NT2/D1 (cell line): ENCODE results near the gene CCDC134.
"Not testable (repeated sequence)": the region's sequence is repeated elsewhere in the genome, so short reads cannot be mapped to it uniquely, and the experiment has no call there.

ENCODE experiments used
- DNase-seq: peaks from one replicate; pipeline ENCODE4 v3.0.0-alpha.2; 2011; ENCODE audit warnings: low read depth, low spot score
- H3K27me3 ChIP-seq: 2 replicates; pipeline ENCODE4 v1.6.0; 2011; ENCODE audit warnings: mild to moderate bottlenecking; ENCODE audit not compliant: insufficient read length, insufficient read depth
- H3K36me3 ChIP-seq: 2 replicates; pipeline ENCODE4 v1.6.1; 2011; ENCODE audit warnings: mild to moderate bottlenecking, low read length, mixed read lengths; ENCODE audit not compliant: insufficient read depth, insufficient read length
- H3K4me1 ChIP-seq: 2 replicates; pipeline ENCODE4 v1.5.1; 2011; ENCODE audit not compliant: insufficient read depth, insufficient read length
- H3K4me3 ChIP-seq: 2 replicates; pipeline ENCODE4 v1.5.1; 2011; ENCODE audit warnings: low read depth; ENCODE audit not compliant: insufficient read length
- H3K9ac ChIP-seq: 2 replicates; pipeline ENCODE4 v1.6.0; 2011; ENCODE audit warnings: low read depth; ENCODE audit not compliant: insufficient read length
- H3K9me3 ChIP-seq: 2 replicates; pipeline ENCODE4 v1.5.1; 2011; ENCODE audit warnings: mild to moderate bottlenecking, low read length; ENCODE audit not compliant: insufficient read depth
- SUZ12 ChIP-seq: IDR thresholded peaks from 2 replicates; pipeline ENCODE4 v1.6.1; 2011; ENCODE audit not compliant: insufficient read length, insufficient read depth; ENCODE audit errors: extremely low read depth
- YY1 ChIP-seq: IDR thresholded peaks from 2 replicates; pipeline ENCODE4 v1.6.1; 2011; ENCODE audit not compliant: insufficient read length, insufficient read depth
- ZNF274 ChIP-seq: IDR thresholded peaks from 2 replicates; pipeline ENCODE4 v1.6.1; 2011; ENCODE audit warnings: mild to moderate bottlenecking, low read depth, low read length

Gene CCDC134

DNA sequence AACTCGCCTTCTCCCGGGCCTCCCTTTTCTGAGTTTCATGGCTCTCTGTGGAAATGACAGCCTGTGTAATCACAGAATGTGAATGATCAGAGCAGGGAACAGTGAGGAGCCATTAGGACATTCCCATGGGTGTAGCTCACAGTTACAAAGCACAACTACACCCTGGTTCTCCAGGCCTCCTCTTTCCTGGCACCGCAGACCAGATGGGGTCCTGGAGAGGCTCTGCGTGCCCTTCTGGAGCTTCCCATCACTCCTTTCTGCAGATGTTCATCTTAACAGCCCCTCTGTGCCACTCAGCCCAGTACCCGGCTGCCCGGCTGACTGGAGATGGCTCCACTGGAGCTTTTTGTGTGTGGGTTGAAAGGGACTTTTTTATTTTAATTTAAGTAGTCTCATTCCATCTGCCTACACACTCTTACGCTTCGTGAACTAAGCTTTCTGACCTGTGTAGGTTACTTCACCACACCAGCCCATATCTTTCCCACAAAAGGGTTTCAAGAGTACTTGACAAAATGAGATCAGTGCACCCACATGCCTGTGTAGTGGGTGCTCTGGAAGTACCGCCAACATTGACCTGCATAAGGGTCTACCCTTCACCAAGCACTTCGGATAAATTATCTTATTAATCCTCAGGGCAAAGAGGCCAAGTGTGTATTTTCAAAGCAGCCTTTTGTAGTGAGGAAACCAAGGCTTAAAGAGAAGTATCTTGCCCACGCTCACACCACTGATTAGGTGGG is 62.2 kb downstream of the CCDC134 start:
- no peak overlapping the region for H3K9ac ChIP-seq
- TF ChIP-seq ZNF274 = no peak
- TF ChIP-seq SUZ12 = no peak
- TF ChIP-seq YY1 = no peak
- peaks cover 17% of the 10 kb centered on the region for H3K36me3 ChIP-seq
- H3K4me3 ChIP-seq = no peak overlapping the region
- no peaks in the 10 kb centered on the region for H3K9me3 ChIP-seq
- H3K4me1 ChIP-seq = no peaks in the 10 kb centered on the region
- DNase-seq = no peak
- H3K27me3 ChIP-seq = no peaks in the 10 kb centered on the region

DNA sequence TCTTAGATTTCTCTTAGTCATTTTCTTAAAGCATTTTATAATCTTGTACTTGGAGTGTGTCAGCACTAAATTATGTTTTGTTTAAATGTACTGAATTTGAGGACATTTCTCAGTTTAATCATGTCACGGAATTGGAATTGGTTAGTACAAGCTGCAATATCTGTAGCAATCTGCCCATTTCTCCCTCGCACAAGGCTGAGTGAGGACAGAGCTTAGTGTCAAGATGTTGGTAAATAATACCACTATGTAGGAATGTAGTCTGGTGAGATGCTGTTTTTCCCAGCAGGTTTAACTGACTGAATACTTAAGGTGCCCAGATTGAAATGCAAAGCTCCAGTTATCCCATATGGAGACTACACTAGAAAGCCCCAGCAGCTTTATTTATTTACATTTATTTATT is 63.0 kb downstream of the CCDC134 start:
- no peaks in the 10 kb centered on the region for H3K9me3 ChIP-seq
- no peaks in the 10 kb centered on the region for H3K27me3 ChIP-seq
- DNase-seq = no peak
- TF ChIP-seq SUZ12 (no peak), YY1 (no peak), ZNF274 (no peak)
- H3K9ac ChIP-seq = no peak overlapping the region
- peaks cover 25% of the 10 kb centered on the region for H3K36me3 ChIP-seq
- H3K4me3 ChIP-seq = no peak overlapping the region
- H3K4me1 ChIP-seq = no peaks in the 10 kb centered on the region

GRCh38 chr22:41868556-41868955 is 68.1 kb downstream of the CCDC134 start:
- Histone ChIP-seq H3K9me3 (no peaks in the 10 kb centered on the region), H3K36me3 (peaks cover 51% of the 10 kb centered on the region), H3K4me1 (no peaks in the 10 kb centered on the region), H3K4me3 (no peak overlapping the region), H3K9ac (no peak overlapping the region), H3K27me3 (no peaks in the 10 kb centered on the region)
- DNase-seq = no peak
- TF ChIP-seq YY1 (no peak), SUZ12 (no peak), ZNF274 (no peak)

DNA sequence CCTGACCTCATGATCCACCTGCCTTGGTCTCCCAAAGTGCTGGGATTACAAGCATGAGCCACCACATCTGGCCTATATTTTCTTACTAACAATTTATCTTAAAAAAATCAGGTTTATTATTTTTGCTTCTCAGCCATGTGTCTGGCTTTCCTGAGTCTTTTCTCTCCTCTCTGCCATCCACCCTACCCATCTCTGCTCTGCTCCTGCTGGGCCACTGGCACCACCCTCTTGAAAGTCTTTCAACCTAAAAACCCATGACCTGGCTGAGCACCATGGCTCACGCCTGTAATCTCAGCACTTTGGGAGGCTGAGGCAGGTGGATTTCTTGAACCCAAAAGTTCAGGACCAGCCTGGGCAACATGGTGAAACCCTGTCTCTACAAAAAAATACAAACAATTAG is 69.6 kb downstream of the CCDC134 start:
- not testable (repeated sequence) for H3K27me3 ChIP-seq, H3K4me1 ChIP-seq, H3K9me3 ChIP-seq, DNase-seq, H3K4me3 ChIP-seq, H3K9ac ChIP-seq
- H3K36me3 ChIP-seq = peaks cover 62% of the 10 kb centered on the region

GRCh38 chr22:41870786-41871185 is 70.3 kb downstream of the CCDC134 start:
- no peaks in the 10 kb centered on the region for H3K27me3 ChIP-seq
- TF ChIP-seq ZNF274 = no peak
- TF ChIP-seq SUZ12 = no peak
- no peak overlapping the region for H3K9ac ChIP-seq
- no peaks in the 10 kb centered on the region for H3K9me3 ChIP-seq
- H3K4me3 ChIP-seq = no peak overlapping the region
- no peaks in the 10 kb centered on the region for H3K4me1 ChIP-seq
- peaks cover 65% of the 10 kb centered on the region for H3K36me3 ChIP-seq
- DNase-seq = no peak

DNA sequence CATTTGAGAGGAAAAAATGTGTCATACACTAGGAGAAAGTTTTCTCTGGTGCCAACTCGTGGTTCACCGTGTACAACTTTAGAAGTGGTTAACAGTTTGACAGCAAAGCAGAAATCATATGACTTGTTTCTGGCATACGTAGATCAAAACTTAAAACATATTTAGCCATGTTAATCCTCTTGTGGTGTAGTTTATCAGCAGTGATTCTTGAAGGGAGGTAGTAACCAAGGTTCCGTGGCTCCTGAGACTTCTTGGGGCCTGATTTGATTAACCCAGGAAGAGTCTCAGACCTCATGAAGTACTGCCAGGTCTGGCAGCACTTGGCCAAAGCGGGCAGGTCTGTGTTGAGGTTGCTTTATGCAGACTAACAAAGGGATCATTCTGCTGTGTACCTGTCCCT is 72.9 kb downstream of the CCDC134 start:
- Histone ChIP-seq H3K9me3 (no peaks in the 10 kb centered on the region), H3K4me3 (no peak overlapping the region), H3K27me3 (no peaks in the 10 kb centered on the region), H3K4me1 (no peaks in the 10 kb centered on the region), H3K36me3 (peaks cover 70% of the 10 kb centered on the region), H3K9ac (no peak overlapping the region)
- TF ChIP-seq YY1 (no peak), ZNF274 (no peak), SUZ12 (no peak)
- DNase-seq = no peak

GRCh38 chr22:41874090-41874489 is 73.6 kb downstream of the CCDC134 start:
- Histone ChIP-seq H3K4me1 (no peaks in the 10 kb centered on the region), H3K36me3 (peaks cover 72% of the 10 kb centered on the region), H3K4me3 (no peak overlapping the region), H3K27me3 (no peaks in the 10 kb centered on the region), H3K9me3 (no peaks in the 10 kb centered on the region), H3K9ac (no peak overlapping the region)
- TF ChIP-seq YY1 (no peak), ZNF274 (no peak), SUZ12 (no peak)
- DNase-seq = no peak
